Thyroid gland (tissue), 4 donors: ENCODE measurements around the gene SLC28A2.

ENCODE experiments used
- CTCF ChIP-seq, 6 experiments: fragments of 200-600 bp in 3 of 6; fragments of 450-650 bp in 3 of 6; sonication (generic) in 3 of 6; IDR thresholded peaks; one replicate each; pipeline ENCODE4 v1.5.1; 2016 to 2019; ENCODE audit warnings: antibody characterized with exemption in 6 of 6, mild to moderate bottlenecking in 2 of 6, inconsistent platforms in 1 of 6, moderate library complexity in 1 of 6
- POLR2A ChIP-seq, 2 donors: fragments of 450-650 bp; IDR thresholded peaks; one replicate each; pipeline ENCODE4 v1.6.1; 2017; ENCODE audit warnings: antibody characterized with exemption in 2 of 2, mild to moderate bottlenecking in 2 of 2, moderate library complexity in 1 of 2

GRCh38 chr15:45306105-45306504, 54.1 kb downstream of the SLC28A2 start:
- TF ChIP-seq POLR2A (IDR thresholded peaks at IDR 0.05) (no peak), CTCF (IDR thresholded peaks at IDR 0.05) (no peak)
